Measurements from ENCODE around the gene ANK2.

GRCh38 chr4:113311047-113311446 is 261.6 kb downstream of the ANK2 start:
- TF ChIP-seq POLR2A (IDR thresholded peaks at IDR 0.05) = no peak
- TF ChIP-seq POLR2AphosphoS5 (IDR thresholded peaks at IDR 0.05) = no peak
